HG02885 (cell line): ENCODE data around the gene RANBP9.

Experiments
- ATAC-seq: cut with Tn5 transposase; IDR thresholded peaks from one replicate; pipeline ENCODE4 v1.9.1; 2021; ENCODE audit warnings: mild to moderate bottlenecking; ENCODE audit not compliant: unreplicated experiment, poor library complexity

Gene RANBP9

DNA sequence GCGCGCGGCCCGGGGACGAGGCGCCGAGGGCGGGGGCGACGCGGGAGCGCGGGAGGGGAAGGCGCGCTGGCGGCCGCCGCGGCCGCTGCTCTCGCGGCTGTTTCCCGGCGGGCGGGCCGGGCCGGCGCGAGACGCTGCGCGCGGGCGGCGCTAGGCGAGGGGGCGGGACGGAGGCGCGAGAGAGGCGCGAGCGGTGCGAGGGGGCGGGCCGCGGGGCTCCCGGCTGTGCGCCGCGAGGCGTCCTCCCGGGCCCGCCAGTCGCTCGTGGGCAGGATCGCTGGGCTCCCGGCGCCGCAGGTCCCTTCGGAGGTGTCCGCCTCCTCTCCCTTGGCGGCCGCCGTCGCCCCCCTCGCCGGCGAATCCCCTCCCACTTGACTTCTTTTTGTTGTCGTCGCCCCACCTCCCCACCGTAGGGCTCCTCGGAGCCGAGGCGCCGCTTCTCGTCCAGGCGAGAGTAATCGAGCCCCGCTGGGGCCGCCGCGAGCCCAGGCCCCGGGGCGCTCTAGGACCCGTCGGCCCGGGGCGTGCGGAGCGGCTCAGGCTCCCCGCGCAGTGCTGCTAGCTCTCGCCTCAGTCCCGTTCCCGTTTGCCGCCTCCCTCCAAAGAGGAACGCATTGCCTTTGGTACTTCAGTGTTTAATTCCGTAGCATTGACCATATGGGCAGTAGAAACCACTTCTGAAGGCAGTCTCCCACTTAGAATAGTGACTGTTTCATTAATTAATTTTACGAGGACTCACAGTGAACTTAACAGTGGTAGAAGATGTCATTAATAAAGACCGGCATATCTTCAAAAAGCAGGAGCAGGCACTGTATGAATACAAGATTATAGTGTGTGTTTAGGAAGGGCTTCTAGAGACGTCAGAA, at the start of gene RANBP9:
Gene RANBP9 (minus strand): TSS at position 103 of the 866 bp plus-strand sequence. CDS start 330 bp downstream, outside the sequence.
- ATAC-seq, result peak; percentile 75

DNA sequence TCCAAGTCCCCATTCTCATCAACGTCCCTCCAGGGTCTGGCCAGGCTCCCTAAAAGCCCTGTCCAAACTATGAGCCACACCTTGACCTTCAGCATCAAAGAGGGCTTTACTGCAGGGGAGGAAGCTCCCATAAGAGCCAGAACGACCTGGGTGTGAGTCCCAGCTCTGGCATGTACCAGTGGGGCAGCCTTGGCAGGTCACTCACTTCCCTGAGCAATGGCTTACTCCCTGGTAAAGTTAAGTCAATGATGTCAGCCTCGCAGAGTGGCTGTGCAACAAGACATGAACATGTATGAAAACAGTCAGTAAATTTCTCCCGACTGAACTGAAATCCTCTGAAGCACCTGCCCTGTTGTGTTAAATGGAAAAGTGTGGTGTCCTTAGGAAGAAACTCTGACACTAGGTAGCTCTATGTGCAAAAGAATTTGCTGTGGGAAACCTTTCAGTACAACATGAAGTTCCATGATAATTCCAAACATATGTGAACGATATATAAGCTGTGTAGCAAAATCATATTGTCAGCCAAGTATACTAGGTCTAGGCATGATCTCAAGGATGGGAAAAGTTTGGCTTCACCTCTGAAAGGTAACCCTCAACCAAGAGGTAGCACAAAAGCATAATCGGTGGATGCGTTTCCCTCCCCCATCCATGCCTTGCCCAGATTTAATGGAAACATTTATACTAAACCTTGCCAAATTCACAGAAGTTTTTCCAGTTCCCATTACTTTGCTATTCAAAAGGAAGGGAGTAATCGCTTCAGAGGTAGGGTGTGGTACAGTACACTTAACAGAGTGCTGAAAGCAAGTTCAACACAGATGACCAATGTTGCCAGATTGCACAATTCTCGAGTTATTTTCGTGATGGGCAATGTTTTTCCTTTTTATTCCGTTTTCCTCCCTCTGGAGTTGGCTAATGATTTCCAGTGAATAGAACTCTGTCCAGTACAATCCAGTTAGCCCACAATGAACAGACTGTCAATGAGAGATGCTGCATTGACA, 49.0 kb upstream of the RANBP9 start:
- ATAC-seq, result no peak

GRCh38 chr6:13759025-13759424, 47.4 kb upstream of the RANBP9 start:
- no peak for ATAC-seq

- no peak for ATAC-seq
Observed at GRCh38 chr6:13754644-13755043, 43.0 kb upstream of the RANBP9 start.

- no peak for ATAC-seq
Observed at GRCh38 chr6:13743736-13744127, 32.1 kb upstream of the RANBP9 start.

DNA sequence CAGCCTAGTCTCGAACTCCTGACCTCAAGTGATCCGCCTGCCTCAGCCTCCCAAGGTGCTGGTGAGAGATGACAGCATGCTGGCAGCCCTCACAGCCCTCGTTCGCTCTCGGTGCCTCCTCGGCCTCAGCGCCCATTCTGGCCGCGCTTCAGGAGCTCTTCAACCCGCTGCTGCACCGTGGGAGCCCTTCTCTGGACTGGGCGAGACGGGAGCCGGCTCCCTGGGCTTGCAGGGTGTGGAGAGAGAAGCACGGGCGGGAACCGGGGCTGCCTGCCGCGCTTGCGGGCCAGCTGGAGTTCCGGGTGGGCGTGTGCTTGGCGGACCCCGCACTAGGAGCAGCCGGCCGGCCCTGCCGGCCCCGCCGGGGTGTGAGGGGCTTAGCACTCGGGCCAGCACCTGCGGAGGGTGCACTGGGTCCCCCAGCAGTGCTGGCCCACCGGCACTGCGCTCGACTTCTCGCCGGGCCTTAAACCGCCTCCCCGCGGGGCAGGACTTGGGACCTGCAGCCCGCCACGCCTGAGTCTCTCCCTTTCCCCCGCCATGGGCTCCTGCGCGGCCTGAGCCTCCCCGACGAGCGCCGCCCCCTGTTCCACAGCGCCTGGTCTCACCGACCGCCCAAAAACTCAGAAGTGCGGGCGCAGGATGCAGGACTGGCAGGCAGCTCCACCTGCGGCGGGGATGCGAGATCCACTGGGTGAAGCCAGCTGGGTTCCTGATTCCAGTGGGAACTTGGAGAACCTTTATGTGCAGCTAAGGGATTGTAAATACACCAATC, 31.5 kb upstream of the RANBP9 start:
- no peak for ATAC-seq

DNA sequence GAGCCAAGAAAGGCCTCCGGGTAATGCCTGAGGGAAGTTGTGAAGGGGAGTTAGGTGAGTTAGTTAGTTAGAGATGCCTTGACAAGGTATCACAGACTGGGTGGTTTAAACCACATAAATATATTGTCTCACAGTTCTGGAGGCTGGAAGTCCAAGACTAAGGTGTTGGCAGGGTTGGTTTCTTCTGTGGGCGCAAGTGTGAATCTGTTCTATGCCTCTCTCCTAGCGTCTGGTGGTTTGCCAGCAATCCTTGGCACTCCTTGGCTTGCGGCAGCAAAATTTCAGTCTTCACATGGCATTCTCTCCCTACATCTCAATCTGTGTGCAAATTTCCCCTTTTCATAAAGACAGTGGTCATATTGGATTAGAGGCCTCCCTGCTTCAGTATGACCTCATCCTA, 29.7 kb upstream of the RANBP9 start:
- ATAC-seq, result no peak

DNA sequence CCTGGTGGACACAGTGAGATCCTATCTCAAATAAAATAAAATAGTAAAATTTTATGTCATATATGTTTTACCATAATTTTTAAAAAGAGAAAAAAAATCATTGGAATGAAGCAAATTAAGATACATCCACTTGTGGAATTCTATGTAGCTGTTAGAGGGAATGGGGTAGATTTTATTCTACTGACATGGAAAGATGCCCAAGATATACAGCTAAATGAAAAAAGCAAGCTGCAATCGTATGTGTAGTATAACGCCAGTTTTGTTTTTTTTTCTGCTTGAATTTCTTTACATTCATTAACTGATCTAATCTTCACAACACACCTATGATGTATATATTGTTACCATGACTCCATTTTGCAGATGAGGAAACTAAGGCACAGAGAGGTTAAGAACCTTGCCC, 23.4 kb upstream of the RANBP9 start:
- no peak for ATAC-seq

DNA sequence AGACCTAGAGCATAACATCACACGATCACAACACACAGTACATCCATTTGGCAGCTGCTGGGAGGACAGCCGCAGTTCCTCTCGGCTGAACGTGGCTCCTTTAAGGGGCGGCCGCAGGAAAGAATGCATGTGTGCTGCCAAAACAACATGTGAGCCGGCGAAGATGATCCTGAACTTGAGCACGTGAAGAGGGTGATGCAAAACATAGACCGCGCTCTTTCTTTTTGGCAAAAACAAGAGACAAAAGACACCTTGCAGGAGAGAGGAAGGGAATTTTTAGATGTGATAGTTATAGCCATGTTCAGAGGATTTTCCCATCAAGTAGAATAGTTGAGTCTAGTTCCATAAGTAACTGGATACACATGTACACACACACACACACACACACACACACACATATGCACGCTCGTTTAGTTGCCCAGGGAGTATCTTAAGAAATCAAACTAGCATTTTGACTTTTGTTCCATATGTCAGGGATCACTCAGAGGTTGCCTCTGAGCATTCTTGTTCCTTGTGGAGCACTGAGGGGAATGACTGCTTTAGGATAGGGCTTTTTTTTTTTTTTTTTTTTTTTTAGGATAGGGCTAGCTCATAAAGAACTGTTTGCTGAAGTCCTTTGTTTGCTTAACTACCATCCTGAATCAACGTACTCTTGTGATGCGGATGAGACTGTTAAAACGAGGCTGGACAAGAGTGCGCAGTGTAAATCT, 21.7 kb upstream of the RANBP9 start:
- ATAC-seq, result no peak

DNA sequence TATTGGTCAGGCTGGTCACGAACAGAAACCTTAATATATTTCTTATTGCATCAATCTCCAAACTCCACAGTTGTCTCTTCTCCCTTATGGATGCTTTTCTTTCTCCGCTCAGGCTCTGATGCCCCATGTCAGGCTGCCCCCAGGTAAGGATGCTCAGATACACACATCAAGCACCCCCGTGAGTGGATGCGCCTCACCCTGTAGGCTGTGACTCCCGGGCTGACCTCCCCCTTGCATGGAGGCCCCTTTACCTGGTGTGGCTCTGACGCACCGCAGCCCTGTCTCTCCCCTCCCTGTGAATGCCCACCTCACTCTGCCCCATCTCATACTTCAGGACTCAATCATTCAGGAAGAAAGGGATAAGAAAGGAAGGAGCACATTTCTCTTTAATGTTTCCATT, 19.1 kb upstream of the RANBP9 start:
- no peak for ATAC-seq

- ATAC-seq, result no peak
Observed at GRCh38 chr6:13729891-13730290, 18.3 kb upstream of the RANBP9 start.

DNA sequence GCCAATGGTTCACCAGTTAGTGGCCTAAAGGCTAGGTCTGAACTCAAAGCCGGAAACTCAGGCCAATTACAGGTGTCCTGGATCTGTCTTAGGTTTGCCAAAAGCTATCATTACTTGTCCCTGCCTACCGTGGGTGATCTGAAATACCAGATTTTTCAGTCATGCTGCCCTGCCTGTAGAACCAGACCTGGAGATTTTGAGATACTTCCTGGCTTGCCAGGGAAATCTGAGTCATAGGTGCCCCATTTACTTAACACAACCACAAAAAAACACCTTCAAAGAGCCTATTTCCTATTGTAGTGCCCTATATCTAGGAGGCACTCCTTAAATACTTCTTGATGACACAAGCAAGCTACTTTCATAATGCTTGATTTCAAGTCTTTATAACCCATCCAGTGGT, 13.9 kb upstream of the RANBP9 start:
- no peak for ATAC-seq

GRCh38 chr6:13725052-13725451, 13.4 kb upstream of the RANBP9 start:
- no peak for ATAC-seq

DNA sequence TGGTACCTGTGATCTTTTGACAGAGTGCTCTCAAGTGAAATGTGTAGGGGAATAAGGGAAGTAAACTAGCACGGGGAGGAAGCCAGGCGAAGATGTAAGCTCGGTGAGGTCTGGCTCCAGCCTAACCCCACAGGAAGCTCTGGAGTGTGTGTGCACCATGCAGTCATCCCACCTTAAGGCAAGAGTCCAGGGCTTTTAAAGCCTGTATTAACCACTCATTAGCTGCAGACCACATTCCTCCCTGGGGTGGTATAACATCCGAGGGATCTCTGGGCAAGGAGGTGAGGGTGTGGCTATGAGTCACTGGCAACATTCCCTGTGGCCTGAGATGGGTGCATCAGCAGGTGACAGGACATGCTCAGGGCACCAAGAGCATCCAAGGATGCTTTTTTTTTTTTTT, 12.5 kb upstream of the RANBP9 start:
- no peak for ATAC-seq

DNA sequence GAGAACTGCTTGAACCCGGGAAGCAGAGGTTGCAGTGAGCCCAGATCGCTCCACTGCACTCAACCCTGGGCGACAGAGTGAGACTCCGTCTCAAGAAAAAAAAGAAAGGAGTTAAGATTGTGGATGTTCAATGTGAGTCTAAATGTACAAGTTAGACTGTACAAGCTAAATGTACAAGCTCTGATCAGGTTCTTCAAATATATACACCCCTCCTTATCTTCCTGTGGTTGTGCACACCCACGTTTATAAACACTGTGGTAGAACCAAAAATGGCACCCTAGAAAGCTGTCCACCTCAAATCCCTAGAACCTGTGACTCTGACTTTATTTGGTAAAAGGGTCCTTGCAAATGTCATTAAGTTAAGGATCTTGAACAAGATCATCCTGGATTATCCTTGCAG, 11.2 kb upstream of the RANBP9 start:
- ATAC-seq, result no peak

- ATAC-seq, result no peak
Observed at GRCh38 chr6:13718123-13718458, 6.5 kb upstream of the RANBP9 start.

DNA sequence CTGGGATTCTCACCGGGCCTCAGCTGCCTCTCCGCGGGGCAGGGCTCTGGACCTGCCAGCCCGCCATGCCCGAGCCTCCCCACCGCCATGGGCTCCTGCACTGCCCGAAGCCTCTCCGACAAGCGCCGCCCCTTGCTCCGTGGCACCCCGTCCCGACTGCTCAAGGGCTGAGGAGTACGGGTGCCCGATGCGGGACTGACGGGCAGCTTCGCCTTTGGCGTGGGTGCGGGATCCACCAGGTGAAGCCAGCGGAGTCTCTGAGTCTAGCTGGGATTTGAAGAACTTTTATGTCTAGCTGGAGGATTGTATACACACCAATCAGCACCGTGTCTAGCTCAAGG, 5.3 kb upstream of the RANBP9 start:
- ATAC-seq, result no peak

DNA sequence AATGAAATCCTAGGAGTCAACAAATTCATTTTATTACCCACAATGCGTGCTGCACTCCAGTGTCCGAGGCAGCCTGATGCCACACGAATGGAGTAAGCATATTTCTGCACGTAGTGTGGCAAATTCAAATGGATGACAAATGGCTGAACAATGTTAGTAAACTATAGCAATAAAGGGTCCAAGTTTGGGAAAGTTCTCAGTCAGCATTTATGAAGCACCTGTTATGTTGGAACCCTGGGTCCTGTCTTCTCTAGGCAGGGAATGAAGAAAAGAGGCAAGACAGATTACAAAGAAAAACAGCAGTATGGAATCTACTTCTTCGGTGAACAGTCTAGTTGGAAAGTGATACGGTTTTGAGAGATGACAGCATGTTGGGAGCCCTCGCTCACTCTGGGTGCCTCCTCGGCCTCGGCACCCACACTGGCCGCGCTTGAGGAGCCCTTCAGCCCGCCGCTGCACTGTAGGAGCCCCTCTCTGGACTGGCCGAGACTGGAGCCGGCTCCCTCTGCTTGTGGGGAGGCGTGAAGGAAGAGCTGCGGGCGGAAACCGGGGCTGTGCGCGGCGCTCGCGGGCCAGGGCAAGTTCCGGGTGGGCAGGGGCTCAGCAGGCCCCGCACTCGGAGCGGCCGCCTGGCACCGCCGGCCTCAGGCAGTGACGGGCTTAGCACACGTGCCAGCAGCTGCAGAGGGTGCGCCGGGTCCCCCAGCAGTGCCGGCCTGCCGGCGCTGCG, 4.8 kb upstream of the RANBP9 start:
- ATAC-seq, result no peak

- no peak for ATAC-seq
Observed at GRCh38 chr6:13715444-13715883, 3.8 kb upstream of the RANBP9 start.

GRCh38 chr6:13712599-13712898, 914 bp upstream of the RANBP9 start:
- ATAC-seq, result no peak
